ENCODE data around the gene TCF12.

Gene TCF12

DNA sequence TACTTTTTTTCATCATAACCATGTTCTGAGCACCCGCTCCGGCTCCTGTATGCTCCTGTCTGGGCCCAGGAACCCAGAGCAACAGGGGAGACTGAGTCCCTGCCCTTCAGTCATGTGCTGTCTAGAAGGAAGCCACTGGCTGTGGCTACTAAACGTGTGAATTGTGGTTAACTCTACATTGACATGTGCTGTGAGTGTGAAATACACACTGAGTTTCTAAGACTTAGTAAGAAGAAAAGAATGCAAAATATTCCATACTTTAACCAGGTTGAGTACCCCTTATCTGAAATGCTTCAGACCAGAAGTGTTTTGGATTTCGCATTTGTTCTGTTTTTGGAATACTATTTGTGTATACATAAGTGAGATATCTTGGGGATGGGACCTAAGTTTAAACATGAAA is 415.0 kb downstream of the TCF12 start:
- no peak overlapping the region for H3K4me3 Mint-ChIP-seq

DNA sequence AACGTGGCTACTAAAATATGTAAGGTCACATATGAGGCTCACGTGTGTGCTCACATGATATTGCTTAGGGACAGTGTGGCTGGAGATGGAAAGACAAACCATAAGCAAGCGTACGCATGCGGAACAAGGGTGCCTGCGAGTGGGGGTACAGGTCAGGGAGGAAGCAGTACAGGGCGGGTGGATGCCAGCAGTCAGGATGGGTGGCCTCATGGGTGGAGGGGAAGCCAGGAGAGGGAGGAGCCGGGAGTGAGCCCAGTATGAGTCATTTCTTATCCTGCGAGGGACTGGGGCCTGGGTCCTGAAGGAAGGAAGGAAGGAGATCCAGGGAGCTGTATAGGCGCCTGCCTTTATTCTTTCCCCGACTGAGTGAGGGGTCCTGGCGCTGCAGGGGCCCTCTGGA is 415.8 kb downstream of the TCF12 start:
- DNase-seq (ENCODE audit: low spot score in 2 of 2) = no peak
- Mint-ChIP-seq H3K36me3 (no peaks in the 10 kb centered on the region), H3K4me1 (peaks cover 12% of the 10 kb centered on the region), H3K9me3 (no peaks in the 10 kb centered on the region), H3K27ac (no peak overlapping the region), H3K4me3 (no peak overlapping the region)
- no peak for ATAC-seq

More for the DNA sequence above, 415.0 kb downstream of the TCF12 start:
- Mint-ChIP-seq H3K27ac (no peak overlapping the region), H3K4me1 (peaks cover 12% of the 10 kb centered on the region), H3K9me3 (no peaks in the 10 kb centered on the region), H3K36me3 (no peaks in the 10 kb centered on the region)
- no peak for DNase-seq (ENCODE audit: low spot score in 2 of 2)
- ATAC-seq = no peak

DNA sequence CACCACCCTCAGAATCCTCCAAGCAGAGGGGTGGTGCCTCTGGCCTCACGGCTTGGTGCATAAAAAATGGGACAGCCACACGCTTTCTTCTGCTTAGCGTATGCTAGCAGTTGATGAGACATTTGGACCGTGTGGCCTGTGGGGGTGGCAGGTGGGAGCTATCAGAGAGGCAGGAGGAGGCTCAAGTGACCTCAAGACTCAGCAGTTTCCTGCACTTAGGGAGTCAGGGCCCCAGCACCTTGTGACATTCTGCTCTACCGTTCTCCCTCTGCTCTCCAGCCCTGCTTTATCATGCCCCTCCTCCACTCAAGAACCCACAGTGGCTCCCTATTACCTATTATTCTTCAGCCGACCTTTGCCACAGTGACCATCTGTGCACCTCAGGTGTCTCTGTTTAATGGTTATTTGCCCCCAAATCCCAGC is 416.9 kb downstream of the TCF12 start:
- Mint-ChIP-seq H3K27ac (no peak overlapping the region), H3K9me3 (no peaks in the 10 kb centered on the region)
- no peak for ATAC-seq

GRCh38 chr15:57335719-57336118 is 417.3 kb downstream of the TCF12 start:
- no peaks in the 10 kb centered on the region for H3K4me1 Mint-ChIP-seq
- no peak for ATAC-seq
- DNase-seq (ENCODE audit: low spot score in 2 of 2) = no peak
- no peak overlapping the region for H3K4me3 Mint-ChIP-seq
- no peak overlapping the region for H3K27ac Mint-ChIP-seq
- H3K9me3 Mint-ChIP-seq = no peaks in the 10 kb centered on the region
- H3K36me3 Mint-ChIP-seq = no peaks in the 10 kb centered on the region

More for the DNA sequence above, 416.9 kb downstream of the TCF12 start:
- Mint-ChIP-seq H3K4me1 (peaks cover 3% of the 10 kb centered on the region), H3K4me3 (no peak overlapping the region), H3K36me3 (no peaks in the 10 kb centered on the region)
- no peak for DNase-seq (ENCODE audit: low spot score in 2 of 2)

DNA sequence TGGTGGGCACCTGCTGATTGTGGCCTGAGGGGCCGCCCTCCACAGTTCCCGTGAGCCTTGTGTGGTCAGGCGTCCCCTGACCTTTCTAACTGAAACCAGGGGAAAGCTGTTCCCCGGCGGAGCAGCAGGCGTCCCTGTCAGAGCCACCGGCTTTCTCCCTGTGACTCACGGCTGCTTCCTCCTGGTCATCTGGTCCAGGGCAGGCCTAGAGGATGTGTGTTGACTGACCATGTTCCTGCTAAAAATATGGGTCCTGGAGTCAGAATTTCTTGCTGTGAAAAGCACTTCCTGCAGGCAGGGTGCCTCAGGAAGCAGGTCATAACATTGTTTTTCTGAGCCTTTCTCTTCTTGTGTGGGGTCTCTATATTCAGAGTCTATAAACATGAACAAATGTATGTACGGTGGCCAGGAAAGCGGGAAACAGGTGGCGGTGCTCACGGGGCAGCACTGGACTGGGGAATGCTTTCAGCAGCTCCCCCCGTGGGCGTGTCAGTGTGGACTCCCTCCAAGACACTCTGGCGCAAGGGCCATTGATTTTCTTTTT is 419.5 kb downstream of the TCF12 start:
- no peak for ATAC-seq
- Mint-ChIP-seq H3K36me3 (no peaks in the 10 kb centered on the region), H3K4me1 (no peaks in the 10 kb centered on the region), H3K27ac (no peak overlapping the region), H3K4me3 (no peak overlapping the region), H3K9me3 (no peaks in the 10 kb centered on the region)
- no peak for DNase-seq (ENCODE audit: low spot score in 2 of 2)

- DNase-seq (ENCODE audit: low spot score in 2 of 2) (no peak), ATAC-seq (no peak)
- no peaks in the 10 kb centered on the region for H3K36me3 Mint-ChIP-seq
- H3K4me1 Mint-ChIP-seq = no peaks in the 10 kb centered on the region
- H3K9me3 Mint-ChIP-seq = no peaks in the 10 kb centered on the region
- no peak overlapping the region for H3K4me3 Mint-ChIP-seq
- H3K27ac Mint-ChIP-seq = no peak overlapping the region
Observed at GRCh38 chr15:57339321-57339720, 420.9 kb downstream of the TCF12 start.

Measured in stimulated activated effector memory CD8-positive, alpha-beta T cell treated with anti-CD3 and anti-CD28 coated beads, Interleukin-12 subunit alpha, Interleukin-12 subunit beta, amount 100 ng/mL, for 72 hours (primary cell).